Activated CD4-positive, CD25-positive, alpha-beta regulatory T cell treated with anti-CD3 and anti-CD28 coated beads, Interleukin-2, amount 50 U/mL, for 16 hours (primary cell): Measurements from ENCODE around the gene CRYBB2.
"Not testable (repeated sequence)": the region's sequence is repeated elsewhere in the genome, so short reads cannot be mapped to it uniquely, and the experiment has no call there.

Experiments
- DNase-seq: peaks from one replicate; pipeline ENCODE4 v3.0.0-alpha.2; 2020; ENCODE audit warnings: low read depth, low spot score

The CRYBB2 gene

GRCh38 chr22:25219211-25219689, at the start of gene CRYBB2:
CRYBB2 (plus strand) TSS chr22:25219639; CDS start chr22:25221430, 1,791 bp downstream.
- no peak for DNase-seq

GRCh38 chr22:25170426-25170980, 48.9 kb upstream of the CRYBB2 start:
- no peak for DNase-seq

- DNase-seq, result no peak
These were observed 47.3 kb upstream of the CRYBB2 start for GRCh38 chr22:25172153-25172552.

- no peak for DNase-seq
These were observed 45.1 kb upstream of the CRYBB2 start for GRCh38 chr22:25174156-25174887.

- no peak for DNase-seq
These were observed 44.5 kb upstream of the CRYBB2 start for GRCh38 chr22:25174888-25175411.

GRCh38 chr22:25176175-25176574, 43.3 kb upstream of the CRYBB2 start:
- DNase-seq, result no peak

GRCh38 chr22:25176799-25177198, 42.6 kb upstream of the CRYBB2 start:
- DNase-seq, result no peak

- DNase-seq, result no peak
These were observed 42.2 kb upstream of the CRYBB2 start for GRCh38 chr22:25177226-25177625.

GRCh38 chr22:25177895-25178294, 41.5 kb upstream of the CRYBB2 start:
- no peak for DNase-seq

GRCh38 chr22:25178348-25178747, 41.1 kb upstream of the CRYBB2 start:
- not testable (repeated sequence) for DNase-seq

GRCh38 chr22:25178869-25179631, 40.4 kb upstream of the CRYBB2 start:
- DNase-seq, result not testable (repeated sequence)

- DNase-seq, result no peak
These were observed 37.0 kb upstream of the CRYBB2 start for GRCh38 chr22:25182131-25183110.

GRCh38 chr22:25183949-25184619, 35.4 kb upstream of the CRYBB2 start:
- no peak for DNase-seq

GRCh38 chr22:25186140-25186539, 33.3 kb upstream of the CRYBB2 start:
- no peak for DNase-seq

- no peak for DNase-seq
These were observed 32.0 kb upstream of the CRYBB2 start for GRCh38 chr22:25187469-25187868.

- DNase-seq, result no peak
These were observed 27.0 kb upstream of the CRYBB2 start for GRCh38 chr22:25192406-25192805.

- DNase-seq, result no peak
These were observed 26.3 kb upstream of the CRYBB2 start for GRCh38 chr22:25193130-25193529.

- no peak for DNase-seq
These were observed 25.9 kb upstream of the CRYBB2 start for GRCh38 chr22:25193548-25193947.

- no peak for DNase-seq
These were observed 23.1 kb upstream of the CRYBB2 start for GRCh38 chr22:25196326-25196725.

- no peak for DNase-seq
These were observed 22.1 kb upstream of the CRYBB2 start for GRCh38 chr22:25197340-25197739.
